Adrenal gland (tissue), 12 donors: ENCODE results near the gene TACC2. TPM values are rescaled to one million over a fixed set of nuclear protein-coding genes. Genes with fewer than 3 reads are reported as not detected.
"Not testable (repeated sequence)": the region's sequence is repeated elsewhere in the genome, so short reads cannot be mapped to it uniquely, and the experiment has no call there.

Experiments
- DNase-seq, 7 donors: peaks; one replicate each; pipeline ENCODE4 v3.0.0-alpha.2; 2019 to 2020
- H3K27ac ChIP-seq, 5 donors: fragments of 200-600 bp; sonication (generic) in 4 of 5; 1 replicate in 3 of 5; 2 replicates in 2 of 5; pipeline versions ENCODE4 v1.5.1 to v1.8.0; 2016 to 2020; ENCODE audit warnings: mild to moderate bottlenecking in 1 of 5
- H3K27me3 ChIP-seq: fragments of 200-600 bp; 2 replicates; pipeline ENCODE4 v1.8.0; 2021
- H3K36me3 ChIP-seq, 2 donors: fragments of 200-600 bp; replicated peaks in 1 of 2; 1 replicate in 1 of 2; 2 replicates in 1 of 2; pipeline versions ENCODE4 v1.5.1 to v1.8.0; 2018 to 2022
- H3K4me1 ChIP-seq, 2 donors: fragments of 200-600 bp; replicated peaks in 1 of 2; 1 replicate in 1 of 2; 2 replicates in 1 of 2; pipeline versions ENCODE4 v1.5.1 to v1.8.0; 2018 to 2021
- H3K4me3 ChIP-seq, 4 donors: fragments of 200-600 bp; sonication (generic) in 3 of 4; one replicate each; pipeline ENCODE4 v1.5.1; 2016 to 2018
- H3K9me3 ChIP-seq, 3 donors: fragments of 200-600 bp; sonication (generic) in 1 of 3; replicated peaks in 1 of 3; 1 replicate in 2 of 3; 2 replicates in 1 of 3; pipeline versions ENCODE4 v1.5.1 to v1.8.0; 2016 to 2021
- POLR2A ChIP-seq, 2 donors: fragments of 450-650 bp; IDR thresholded peaks; one replicate each; pipeline ENCODE4 v1.6.1; 2017; ENCODE audit warnings: antibody characterized with exemption in 2 of 2, mild to moderate bottlenecking in 2 of 2, moderate library complexity in 1 of 2
- WGBS, 4 donors: extraction: QIAGEN DNeasy Blood & Tissue Kit in 2 of 4; methylation state at CpG; one replicate each; pipeline versions ENCODE4 v1.1.5 to v1.1.7; 2013 to 2017; 5-methylcytosine and 5-hydroxymethylcytosine counted together
- intact Hi-C, 2 donors: fragments of 100-400 bp; cut with DNase I; formaldehyde crosslinking; loops; one replicate each; pipeline versions ENCODE4 v1.14.1 to v1.15.0; 2022 to 2023
- polyA plus RNA-seq, 3 donors: library from polyadenylated mRNA; stranded (reverse); fragments of 200-250 nt in 2 of 3; fragments of 350-450 nt in 1 of 3; fragmentation: Illumina TruSeq in 1 of 3; extraction: RNeasy Lipid Tissue Mini Kit (QIAGEN cat#74804) in 1 of 3; gene quantifications; one replicate each; pipeline ENCODE4 v1.2.3, GENCODE V29; 2013 to 2014
- total RNA-seq, 9 donors: library from RNA; depleted of rRNA in 4 of 9; stranded (reverse); fragments of >200 nt in 4 of 9; fragments of 120-200 nt in 1 of 9; fragmentation: NEBNext Ultra II Directional in 1 of 9; extraction: Animal tissue kit (Norgen Biotek cat#: 25700) in 1 of 9; gene quantifications; one replicate each; pipeline versions ENCODE4 v1.1.0 to v1.2.4, GENCODE V29; 2013 to 2023
- TF ChIP-seq, protein P1 (sequence below), 6 experiments: fragments of 450-650 bp in 4 of 6; fragments of 200-600 bp in 2 of 6; sonication (generic) in 1 of 6; IDR thresholded peaks; 1 replicate in 5 of 6; 2 replicates in 1 of 6; pipeline versions ENCODE4 v1.5.1 to v1.8.0; 2016 to 2021; ENCODE audit warnings: antibody characterized with exemption in 6 of 6, mild to moderate bottlenecking in 2 of 6, moderate library complexity in 1 of 6
- donor health status: healthy with polysubstance abuse.
- donor health status: Bipolar disorder and iron deficiency.
- donor health status: DM: yes; HTN: yes; CAD: no.
- donor health status: DM: no; HTN: no; CAD: no.
- donor health status: DM: no; HTN: no; CAD: no.
- donor health status: DM: yes; HTN: yes; CAD: no.

The TACC2 gene
- total and polyA plus RNA-seq, 12 donors, result 11.3 to 45.7 (median 26.3) TPM

DNA sequence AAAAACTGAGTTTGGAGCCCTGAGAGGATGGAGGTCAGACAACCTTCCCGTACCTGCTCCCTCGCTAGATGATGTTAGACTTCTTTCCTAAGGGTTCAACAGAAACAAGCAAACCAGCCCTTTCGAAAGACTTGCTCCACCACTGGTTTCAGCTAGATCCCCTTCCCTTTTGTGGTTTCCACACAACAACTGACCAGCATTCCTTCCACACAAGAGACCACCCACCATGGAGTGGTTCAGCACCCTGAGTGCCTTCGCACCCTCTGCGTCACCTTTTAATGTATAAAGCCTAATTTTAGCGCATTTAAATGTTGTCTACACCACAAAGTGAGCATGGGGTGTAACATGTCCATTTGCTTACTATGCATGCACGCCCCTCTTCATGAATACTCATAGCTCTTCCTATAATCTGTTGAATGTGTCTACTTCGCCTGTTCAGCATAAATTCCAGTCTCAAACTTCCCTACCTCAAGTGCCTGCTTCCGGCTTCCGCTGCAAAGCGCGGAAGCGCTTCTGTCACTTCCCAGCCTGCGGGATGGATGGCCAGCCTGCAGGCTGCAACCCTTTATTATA lies 69.0 kb downstream of the TACC2 start:
- TF ChIP-seq, protein P1, sequence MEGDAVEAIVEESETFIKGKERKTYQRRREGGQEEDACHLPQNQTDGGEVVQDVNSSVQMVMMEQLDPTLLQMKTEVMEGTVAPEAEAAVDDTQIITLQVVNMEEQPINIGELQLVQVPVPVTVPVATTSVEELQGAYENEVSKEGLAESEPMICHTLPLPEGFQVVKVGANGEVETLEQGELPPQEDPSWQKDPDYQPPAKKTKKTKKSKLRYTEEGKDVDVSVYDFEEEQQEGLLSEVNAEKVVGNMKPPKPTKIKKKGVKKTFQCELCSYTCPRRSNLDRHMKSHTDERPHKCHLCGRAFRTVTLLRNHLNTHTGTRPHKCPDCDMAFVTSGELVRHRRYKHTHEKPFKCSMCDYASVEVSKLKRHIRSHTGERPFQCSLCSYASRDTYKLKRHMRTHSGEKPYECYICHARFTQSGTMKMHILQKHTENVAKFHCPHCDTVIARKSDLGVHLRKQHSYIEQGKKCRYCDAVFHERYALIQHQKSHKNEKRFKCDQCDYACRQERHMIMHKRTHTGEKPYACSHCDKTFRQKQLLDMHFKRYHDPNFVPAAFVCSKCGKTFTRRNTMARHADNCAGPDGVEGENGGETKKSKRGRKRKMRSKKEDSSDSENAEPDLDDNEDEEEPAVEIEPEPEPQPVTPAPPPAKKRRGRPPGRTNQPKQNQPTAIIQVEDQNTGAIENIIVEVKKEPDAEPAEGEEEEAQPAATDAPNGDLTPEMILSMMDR (IDR thresholded peaks at IDR 0.05), result no peak
- no peak for TF ChIP-seq POLR2A (IDR thresholded peaks at IDR 0.05)
- no peak for DNase-seq
- no peak overlapping the region for H3K27ac ChIP-seq
- H3K4me3 ChIP-seq, result no peak overlapping the region
- peaks cover 0 to 11% of the 10 kb centered on the region in 2 donors for H3K4me1 ChIP-seq
- H3K9me3 ChIP-seq, result no peaks in the 10 kb centered on the region
- no peaks in the 10 kb centered on the region for H3K36me3 ChIP-seq
- no peaks in the 10 kb centered on the region for H3K27me3 ChIP-seq
- WGBS, 4 donors, result 81 to 92% (median 87%) methylated on average over 14 of the region's 14 CpGs
- intact Hi-C loops, result loop anchor here in 1 of 2 donors (10.0 kb wide), 1 partner anchor 47 kb away; no protein-coding TSS in a partner anchor

DNA sequence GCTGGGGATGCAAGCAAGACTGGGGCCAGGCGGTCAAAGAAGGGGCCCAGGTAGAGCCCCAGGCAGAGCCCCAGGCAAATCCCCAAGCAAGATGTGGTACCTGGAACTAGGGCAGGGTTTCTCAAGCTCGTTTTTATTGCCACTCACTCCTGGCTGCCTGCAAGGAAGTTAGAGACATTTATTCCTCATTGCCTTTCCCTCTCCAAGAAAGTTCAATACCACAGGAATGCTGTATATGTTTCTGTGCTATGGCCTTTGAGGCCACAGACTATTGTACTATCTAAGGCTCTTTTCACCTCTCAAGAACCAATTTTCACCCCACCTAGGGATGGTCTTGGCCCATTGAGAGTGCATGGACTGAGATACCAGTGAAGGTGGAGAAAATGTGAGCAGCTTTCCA lies 71.3 kb downstream of the TACC2 start:
- H3K4me3 ChIP-seq, result no peak overlapping the region
- H3K27ac ChIP-seq, result no peak overlapping the region
- H3K36me3 ChIP-seq, result no peaks in the 10 kb centered on the region
- no peaks in the 10 kb centered on the region for H3K9me3 ChIP-seq
- intact Hi-C loops, result no loop called here
- H3K4me1 ChIP-seq, result peaks cover 0 to 10% of the 10 kb centered on the region in 2 donors
- no peaks in the 10 kb centered on the region for H3K27me3 ChIP-seq
- WGBS, 4 donors, result 42 to 75% (median 45%) methylated on average over 2 of the region's 2 CpGs
- no peak for DNase-seq
- no peak for TF ChIP-seq POLR2A (IDR thresholded peaks at IDR 0.05)
- TF ChIP-seq, protein P1 (IDR thresholded peaks at IDR 0.05), result no peak

DNA sequence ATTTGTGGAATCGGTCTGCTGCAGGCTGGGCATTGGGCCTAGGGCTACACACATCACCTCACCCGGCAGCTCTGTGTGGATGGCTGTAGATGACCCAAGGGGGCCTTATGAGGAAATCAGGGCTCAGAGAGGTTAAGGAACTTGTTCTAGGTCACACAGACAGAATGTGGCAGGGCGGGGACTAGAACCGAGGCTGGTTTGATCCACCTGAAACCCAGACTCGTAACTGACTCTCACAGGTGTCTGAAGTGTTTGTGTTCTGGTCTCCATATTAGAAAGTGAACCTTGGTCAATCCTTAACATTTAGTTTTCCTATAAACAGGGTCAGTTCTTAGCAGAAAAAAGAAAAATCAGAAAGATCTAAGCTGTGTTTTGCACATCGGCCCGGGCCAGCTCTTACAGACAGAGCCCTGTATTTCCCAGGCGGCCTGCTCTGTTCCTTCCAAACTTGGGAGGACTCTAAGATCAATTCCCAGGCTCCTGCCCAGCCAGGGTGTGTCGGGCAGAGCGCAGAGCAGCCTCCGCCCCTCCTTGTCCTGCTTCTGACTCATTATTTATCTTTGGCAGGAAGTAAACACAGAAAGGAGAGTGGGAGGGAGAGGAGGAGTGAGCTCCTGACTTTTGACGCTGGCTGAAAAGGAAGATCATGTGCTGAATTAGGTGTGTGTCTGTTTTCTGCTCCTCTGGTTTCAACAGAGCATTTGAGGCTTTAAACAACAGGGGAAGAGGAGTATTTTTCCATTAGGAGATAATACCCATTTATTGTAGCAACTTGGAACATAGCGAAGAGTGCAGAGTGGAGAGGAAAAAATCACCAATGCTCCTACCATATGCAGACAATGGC lies 74.1 kb downstream of the TACC2 start:
- H3K4me1 ChIP-seq, result peaks cover 0 to 10% of the 10 kb centered on the region in 2 donors
- H3K27me3 ChIP-seq, result no peaks in the 10 kb centered on the region
- 28 to 35% (median 30%) methylated on average over 12 to 13 of the region's 13 CpGs for WGBS, 4 donors
- no peak overlapping the region for H3K4me3 ChIP-seq
- intact Hi-C loops, result no loop called here
- H3K27ac ChIP-seq, result peak overlapping the region; percentile 24 to 79 (median 56)
- TF ChIP-seq, protein P1 (IDR thresholded peaks at IDR 0.05), result no peak
- peak in 1 of 2 donors; percentile 69 for TF ChIP-seq POLR2A (IDR thresholded peaks at IDR 0.05)
- no peaks in the 10 kb centered on the region for H3K9me3 ChIP-seq
- peak; percentile 77 to 93 (median 85) for DNase-seq
- no peaks in the 10 kb centered on the region for H3K36me3 ChIP-seq

DNA sequence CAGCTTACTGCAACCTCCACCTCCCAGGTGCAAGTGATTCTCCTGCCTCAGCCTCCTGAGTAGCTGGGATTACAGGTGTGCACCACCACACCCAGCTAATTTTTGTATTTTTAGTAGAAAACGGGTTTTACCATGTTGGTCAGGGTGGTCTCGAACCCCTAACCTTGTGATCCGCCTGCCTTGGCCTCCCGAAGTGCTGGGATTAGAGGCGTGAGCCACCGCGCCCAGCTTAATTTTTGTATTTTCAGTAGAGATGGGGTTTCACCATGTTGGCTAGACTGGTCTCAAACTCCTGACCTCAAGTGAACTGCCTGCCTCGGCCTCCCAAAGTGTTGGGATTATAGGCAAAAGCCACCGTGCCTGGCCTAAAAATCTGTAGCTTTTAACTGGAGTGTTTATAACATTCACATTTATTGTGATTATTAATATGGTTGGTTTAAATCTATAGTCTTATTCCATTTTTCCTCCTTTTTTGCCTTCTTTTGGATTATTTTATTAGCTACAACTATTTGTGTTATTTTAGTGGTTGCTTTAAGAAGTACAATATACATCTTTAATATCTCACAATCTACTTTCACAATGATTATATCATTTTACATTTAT lies 77.5 kb downstream of the TACC2 start:
- H3K36me3 ChIP-seq, H3K4me1 ChIP-seq, H3K4me3 ChIP-seq, DNase-seq, H3K27me3 ChIP-seq, H3K9me3 ChIP-seq, intact Hi-C loops, H3K27ac ChIP-seq: not testable (repeated sequence)
- WGBS, 4 donors, result 91 to 95% (median 93%) methylated on average over 9 of the region's 9 CpGs
